ENCODE measurements around the gene FGF22.

DNA sequence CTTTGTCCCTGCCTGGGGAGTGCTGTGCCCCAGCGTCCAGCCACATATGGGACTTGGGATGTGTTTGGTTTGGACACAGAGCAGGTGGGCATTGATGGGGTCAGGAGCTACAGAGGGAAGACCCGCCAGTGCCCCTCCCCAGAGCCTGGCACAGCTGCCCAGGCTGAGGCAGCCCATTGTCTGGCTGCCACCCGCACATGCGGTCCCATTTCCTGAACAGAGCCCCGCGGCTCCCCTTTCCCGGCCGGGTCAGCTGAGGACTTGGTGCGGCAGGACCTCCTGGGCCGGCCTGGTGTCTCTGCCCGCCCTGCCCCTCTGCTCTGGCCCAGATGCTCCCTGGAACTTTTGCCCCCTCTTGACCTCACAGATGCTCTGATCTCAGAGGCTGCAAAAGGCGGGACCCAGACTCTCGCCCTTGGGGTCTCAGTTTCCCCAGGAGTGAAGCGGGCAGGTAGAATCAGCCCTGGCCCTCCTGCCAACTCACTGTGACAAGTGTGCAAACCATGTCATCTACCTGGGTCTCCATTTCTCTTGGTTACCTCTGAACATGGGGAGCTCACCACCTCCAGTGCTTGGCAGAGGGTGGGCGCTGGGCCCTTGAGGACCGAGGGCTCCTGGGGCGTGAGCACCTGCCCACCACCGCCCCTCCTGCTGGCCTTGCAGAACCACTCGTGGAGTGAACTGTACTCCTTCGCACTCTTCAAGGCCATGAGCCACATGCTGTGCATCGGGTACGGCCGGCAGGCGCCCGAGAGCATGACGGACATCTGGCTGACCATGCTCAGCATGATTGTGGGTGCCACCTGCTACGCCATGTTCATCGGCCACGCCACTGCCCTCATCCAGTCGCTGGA is 32.2 kb upstream of the FGF22 start:
- TF ChIP-seq POLR2AphosphoS5 (IDR thresholded peaks at IDR 0.05; ENCODE audit: borderline replicate concordance, low read depth, low read length) (no peak), EZH2 (IDR thresholded peaks at IDR 0.05) (no peak), FOXP2 (optimal IDR thresholded peaks at IDR 0.05; ENCODE audit: control extremely low read depth, extremely low read length, insufficient read depth) (no peak)

Data from SK-N-MC (cell line).